Measurements from ENCODE around the gene ZMIZ2. TPM values are rescaled to one million over a fixed set of nuclear protein-coding genes. Genes with fewer than 3 reads are reported as not detected.

Gene ZMIZ2
- total and polyA plus RNA-seq, 9 of the 15 experiments (the other 6 are each of a cell fraction or from before 2014, with no cell fraction given), result 0.13 to 40.3 (median 4.9) TPM

DNA sequence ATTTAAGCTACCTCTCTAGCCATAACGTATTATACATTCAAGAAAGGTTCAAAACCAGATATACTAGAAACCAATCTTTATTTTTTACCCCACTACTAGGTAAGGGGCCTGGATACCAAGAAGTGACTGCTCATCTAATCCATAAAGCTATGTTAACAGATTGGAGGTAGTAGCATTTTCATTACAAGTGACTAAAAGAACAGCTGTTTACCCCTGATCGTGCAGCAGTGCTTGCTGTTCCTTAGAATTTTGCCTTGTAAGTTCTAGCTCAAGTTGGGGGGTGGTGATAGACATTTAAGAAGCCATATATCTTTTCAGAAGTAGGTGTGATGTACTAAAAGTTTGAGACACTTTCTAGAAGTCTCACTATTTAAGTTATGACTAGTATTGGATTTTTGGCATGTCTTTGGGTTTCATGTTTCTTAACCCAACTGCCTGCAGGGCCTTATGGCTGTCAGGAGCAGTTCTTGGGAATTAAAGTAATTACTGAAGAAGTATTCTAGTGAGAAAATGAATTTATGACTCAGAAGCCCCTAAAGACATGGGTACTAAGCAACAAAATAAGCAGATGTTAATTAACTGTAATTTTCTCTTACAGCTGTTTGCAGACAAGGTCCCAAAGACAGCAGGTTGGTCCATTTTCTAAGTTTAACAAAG, 50.1 kb downstream of the ZMIZ2 start:
- Histone ChIP-seq H3K27ac (ENCODE audit: extremely low read depth, low read depth, low read length) (peak overlapping the region; percentile 42; the same call in 1 of the 3 replicates), H3K4me3 (peak overlapping the region; percentile 56; the same call in 1 of the 2 replicates), H3K79me2 (ENCODE audit: control insufficient read depth, insufficient read depth, low read length) (peaks cover 55% of the 10 kb centered on the region), H3K9ac (ENCODE audit: insufficient read depth in 1 of 2, low read depth in 2 of 2, low read length in 2 of 2) (peak overlapping the region in 1 of 2 experiments; percentile 96; a peak in 2 of 4 replicates), H4K20me1 (replicated peaks; ENCODE audit: control insufficient read depth, insufficient read depth, low read length) (peaks cover 32% of the 10 kb centered on the region), H3K4me2 (ENCODE audit: insufficient read depth, low read length) (peak overlapping the region; percentile 99), H2AFZ (ENCODE audit: low read depth, low read length) (no peak overlapping the region), H3K9me1 (ENCODE audit: control insufficient read depth, insufficient read depth, low read length) (no peaks in the 10 kb centered on the region), H3K27me3 (ENCODE audit: control insufficient read depth in 2 of 2, insufficient read depth in 2 of 2, low read length in 2 of 2) (no peaks in the 10 kb centered on the region), H3K4me1 (replicated peaks in 1 of 2; ENCODE audit: control insufficient read depth in 2 of 2, insufficient read depth in 2 of 2, low read length in 2 of 2) (peaks cover 12 to 20% of the 10 kb centered on the region in 2 experiments; a peak in 4 of 5 replicates), H3K36me3 (ENCODE audit: control insufficient read depth, insufficient read depth, low read length) (peaks cover 64% of the 10 kb centered on the region), H3K9me3 (replicated peaks; ENCODE audit: control insufficient read depth, insufficient read depth, low read depth, low read length) (no peaks in the 10 kb centered on the region)
- in situ Hi-C loops (cut with MboI), result no loop called here
- no peak for FAIRE-seq
- ChIA-PET POLR2A (interaction anchor here (0.7 to 2.9 kb wide), 13 partner anchors 10 to 281 kb away, joined by 3 to 15 read pairs (median 6); partner anchors contain the start of genes OGDH and TMED4), CTCF (ENCODE audit: low intra/inter-chr PET ratio) (no interaction called here)
- ATAC-seq, result no peak
- no TSS peak for BruUV-seq (replicated peaks)
- no peak for DNase-seq (ENCODE audit: extremely low read depth in 1 of 4, low spot score in 3 of 4)
- TF ChIP-seq MCM7 (IDR thresholded peaks at IDR 0.05) (no peak), DACH1 (IDR thresholded peaks at IDR 0.05; ENCODE audit: partially characterized antibody) (peak; percentile 50), HNRNPL (IDR thresholded peaks at IDR 0.05; ENCODE audit: low read depth, low read length) (no peak), SRSF9 (IDR thresholded peaks at IDR 0.05; ENCODE audit: borderline replicate concordance, low read depth, low read length) (no peak), ELF1 (tag; IDR thresholded peaks at IDR 0.05) (no peak)
- TF ChIP-seq, protein P1, sequence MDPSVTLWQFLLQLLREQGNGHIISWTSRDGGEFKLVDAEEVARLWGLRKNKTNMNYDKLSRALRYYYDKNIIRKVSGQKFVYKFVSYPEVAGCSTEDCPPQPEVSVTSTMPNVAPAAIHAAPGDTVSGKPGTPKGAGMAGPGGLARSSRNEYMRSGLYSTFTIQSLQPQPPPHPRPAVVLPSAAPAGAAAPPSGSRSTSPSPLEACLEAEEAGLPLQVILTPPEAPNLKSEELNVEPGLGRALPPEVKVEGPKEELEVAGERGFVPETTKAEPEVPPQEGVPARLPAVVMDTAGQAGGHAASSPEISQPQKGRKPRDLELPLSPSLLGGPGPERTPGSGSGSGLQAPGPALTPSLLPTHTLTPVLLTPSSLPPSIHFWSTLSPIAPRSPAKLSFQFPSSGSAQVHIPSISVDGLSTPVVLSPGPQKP (CRISPR knock-in tag; IDR thresholded peaks at IDR 0.05), result no peak
- TF ChIP-seq, protein P2, sequence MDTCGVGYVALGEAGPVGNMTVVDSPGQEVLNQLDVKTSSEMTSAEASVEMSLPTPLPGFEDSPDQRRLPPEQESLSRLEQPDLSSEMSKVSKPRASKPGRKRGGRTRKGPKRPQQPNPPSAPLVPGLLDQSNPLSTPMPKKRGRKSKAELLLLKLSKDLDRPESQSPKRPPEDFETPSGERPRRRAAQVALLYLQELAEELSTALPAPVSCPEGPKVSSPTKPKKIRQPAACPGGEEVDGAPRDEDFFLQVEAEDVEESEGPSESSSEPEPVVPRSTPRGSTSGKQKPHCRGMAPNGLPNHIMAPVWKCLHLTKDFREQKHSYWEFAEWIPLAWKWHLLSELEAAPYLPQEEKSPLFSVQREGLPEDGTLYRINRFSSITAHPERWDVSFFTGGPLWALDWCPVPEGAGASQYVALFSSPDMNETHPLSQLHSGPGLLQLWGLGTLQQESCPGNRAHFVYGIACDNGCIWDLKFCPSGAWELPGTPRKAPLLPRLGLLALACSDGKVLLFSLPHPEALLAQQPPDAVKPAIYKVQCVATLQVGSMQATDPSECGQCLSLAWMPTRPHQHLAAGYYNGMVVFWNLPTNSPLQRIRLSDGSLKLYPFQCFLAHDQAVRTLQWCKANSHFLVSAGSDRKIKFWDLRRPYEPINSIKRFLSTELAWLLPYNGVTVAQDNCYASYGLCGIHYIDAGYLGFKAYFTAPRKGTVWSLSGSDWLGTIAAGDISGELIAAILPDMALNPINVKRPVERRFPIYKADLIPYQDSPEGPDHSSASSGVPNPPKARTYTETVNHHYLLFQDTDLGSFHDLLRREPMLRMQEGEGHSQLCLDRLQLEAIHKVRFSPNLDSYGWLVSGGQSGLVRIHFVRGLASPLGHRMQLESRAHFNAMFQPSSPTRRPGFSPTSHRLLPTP (IDR thresholded peaks at IDR 0.05; ENCODE audit: borderline replicate concordance, extremely low read depth, insufficient read length), result no peak
- TF ChIP-seq, protein P3, sequence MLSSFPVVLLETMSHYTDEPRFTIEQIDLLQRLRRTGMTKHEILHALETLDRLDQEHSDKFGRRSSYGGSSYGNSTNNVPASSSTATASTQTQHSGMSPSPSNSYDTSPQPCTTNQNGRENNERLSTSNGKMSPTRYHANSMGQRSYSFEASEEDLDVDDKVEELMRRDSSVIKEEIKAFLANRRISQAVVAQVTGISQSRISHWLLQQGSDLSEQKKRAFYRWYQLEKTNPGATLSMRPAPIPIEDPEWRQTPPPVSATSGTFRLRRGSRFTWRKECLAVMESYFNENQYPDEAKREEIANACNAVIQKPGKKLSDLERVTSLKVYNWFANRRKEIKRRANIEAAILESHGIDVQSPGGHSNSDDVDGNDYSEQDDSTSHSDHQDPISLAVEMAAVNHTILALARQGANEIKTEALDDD (IDR thresholded peaks at IDR 0.05), result peak; percentile 55
- WGBS (ENCODE audit: insufficient coverage, low coverage, missing lambda C conversion rate), result 6% methylated on average over 2 of the region's 2 CpGs
- intact Hi-C loops (cut with micrococcal nuclease), result loop anchor here (5.0 kb wide), 2 partner anchors 51 to 216 kb away; partner anchors contain the start of genes TMED4 and ZMIZ2
